ENCODE data around the gene KLHL4. TPM values are rescaled to one million over a fixed set of nuclear protein-coding genes. Genes with fewer than 3 reads are reported as not detected.
A peak's percentile ranks its signal among the peaks of the same experiment; 100 is the strongest.
"Not testable (repeated sequence)": the region's sequence is repeated elsewhere in the genome, so short reads cannot be mapped to it uniquely, and the experiment has no call there.

The KLHL4 gene
- total RNA-seq (2.1 TPM), polyA plus RNA-seq (ENCODE audit: insufficient read depth, low read depth, low replicate concordance) (0.49 TPM)
- long read RNA-seq, donor 1, full-length matches to known transcripts, result 1 of 1 reads
- long read RNA-seq, donor 1, partial matches to known transcripts, result 0 of 1 reads
- long read RNA-seq, donor 1, other reads (novel, unspliced or antisense), result 0 of 1 reads
- long read RNA-seq, donor 2, full-length matches to known transcripts, result 1 of 1 reads
- long read RNA-seq, donor 2, partial matches to known transcripts, result 0 of 1 reads
- long read RNA-seq, donor 2, other reads (novel, unspliced or antisense), result 0 of 1 reads
- long read RNA-seq, donor 3, result 0 reads
- long read RNA-seq, donor 4, result 0 reads
- long read RNA-seq, donor 5, result 0 reads
- long read RNA-seq, donor 6, full-length matches to known transcripts, result 1 of 1 reads
- long read RNA-seq, donor 6, partial matches to known transcripts, result 0 of 1 reads
- long read RNA-seq, donor 6, other reads (novel, unspliced or antisense), result 0 of 1 reads
- long read RNA-seq, donor 7, full-length matches to known transcripts, result 3 of 5 reads
- long read RNA-seq, donor 7, partial matches to known transcripts, result 0 of 5 reads
- long read RNA-seq, donor 7, other reads (novel, unspliced or antisense), result 2 of 5 reads
- long read RNA-seq, donor 8, full-length matches to known transcripts, result 2 of 2 reads
- long read RNA-seq, donor 8, partial matches to known transcripts, result 0 of 2 reads
- long read RNA-seq, donor 8, other reads (novel, unspliced or antisense), result 0 of 2 reads
- long read RNA-seq, donor 9, full-length matches to known transcripts, result 1 of 1 reads
- long read RNA-seq, donor 9, partial matches to known transcripts, result 0 of 1 reads
- long read RNA-seq, donor 9, other reads (novel, unspliced or antisense), result 0 of 1 reads
- long read RNA-seq, donor 10, full-length matches to known transcripts, result 1 of 1 reads
- long read RNA-seq, donor 10, partial matches to known transcripts, result 0 of 1 reads
- long read RNA-seq, donor 10, other reads (novel, unspliced or antisense), result 0 of 1 reads

- DNase-seq (peak in 4 of 5 donors; percentile 52 to 86 (median 68)), FAIRE-seq (no peak)
- no peaks in the 10 kb centered on the region for H3K9me3 ChIP-seq (ENCODE audit: control insufficient read depth in 2 of 3, insufficient read depth in 1 of 3, low read length in 3 of 3)
- no peak within 1 kb of the TSS for H3K27ac ChIP-seq (ENCODE audit: low read depth in 2 of 2, low read length in 2 of 2)
- TF ChIP-seq, protein P1, sequence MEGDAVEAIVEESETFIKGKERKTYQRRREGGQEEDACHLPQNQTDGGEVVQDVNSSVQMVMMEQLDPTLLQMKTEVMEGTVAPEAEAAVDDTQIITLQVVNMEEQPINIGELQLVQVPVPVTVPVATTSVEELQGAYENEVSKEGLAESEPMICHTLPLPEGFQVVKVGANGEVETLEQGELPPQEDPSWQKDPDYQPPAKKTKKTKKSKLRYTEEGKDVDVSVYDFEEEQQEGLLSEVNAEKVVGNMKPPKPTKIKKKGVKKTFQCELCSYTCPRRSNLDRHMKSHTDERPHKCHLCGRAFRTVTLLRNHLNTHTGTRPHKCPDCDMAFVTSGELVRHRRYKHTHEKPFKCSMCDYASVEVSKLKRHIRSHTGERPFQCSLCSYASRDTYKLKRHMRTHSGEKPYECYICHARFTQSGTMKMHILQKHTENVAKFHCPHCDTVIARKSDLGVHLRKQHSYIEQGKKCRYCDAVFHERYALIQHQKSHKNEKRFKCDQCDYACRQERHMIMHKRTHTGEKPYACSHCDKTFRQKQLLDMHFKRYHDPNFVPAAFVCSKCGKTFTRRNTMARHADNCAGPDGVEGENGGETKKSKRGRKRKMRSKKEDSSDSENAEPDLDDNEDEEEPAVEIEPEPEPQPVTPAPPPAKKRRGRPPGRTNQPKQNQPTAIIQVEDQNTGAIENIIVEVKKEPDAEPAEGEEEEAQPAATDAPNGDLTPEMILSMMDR (IDR thresholded peaks at IDR 0.05; ENCODE audit: borderline replicate concordance, extremely low read depth, insufficient read depth), result no peak
- H3K4me1 ChIP-seq (ENCODE audit: control insufficient read depth in 2 of 3, insufficient read depth in 2 of 3, low read depth in 1 of 3, low read length in 3 of 3), result no peaks in the 10 kb centered on the region
- no peaks in the 10 kb centered on the region for H3K27me3 ChIP-seq (ENCODE audit: control insufficient read depth, insufficient read depth, low read length)
- peak within 1 kb of the TSS in 2 of 3 donors; percentile 32 to 60 for H3K9ac ChIP-seq (ENCODE audit: low read length in 3 of 3)
- H3K36me3 ChIP-seq (ENCODE audit: control insufficient read depth in 2 of 3, insufficient read depth in 3 of 3, low read length in 3 of 3), result no peaks in the 10 kb centered on the region
- H3K4me3 ChIP-seq (ENCODE audit: low read length in 3 of 3), result peak within 1 kb of the TSS; percentile 63 to 72 (median 71)
- intact Hi-C loops (cut with DNase I), result no loop called here
Measured at GRCh38 chrX:87517571-87518141, at the start of gene KLHL4. KLHL4 (plus strand) TSS chrX:87517802; CDS start chrX:87517894, 92 bp downstream.

DNA sequence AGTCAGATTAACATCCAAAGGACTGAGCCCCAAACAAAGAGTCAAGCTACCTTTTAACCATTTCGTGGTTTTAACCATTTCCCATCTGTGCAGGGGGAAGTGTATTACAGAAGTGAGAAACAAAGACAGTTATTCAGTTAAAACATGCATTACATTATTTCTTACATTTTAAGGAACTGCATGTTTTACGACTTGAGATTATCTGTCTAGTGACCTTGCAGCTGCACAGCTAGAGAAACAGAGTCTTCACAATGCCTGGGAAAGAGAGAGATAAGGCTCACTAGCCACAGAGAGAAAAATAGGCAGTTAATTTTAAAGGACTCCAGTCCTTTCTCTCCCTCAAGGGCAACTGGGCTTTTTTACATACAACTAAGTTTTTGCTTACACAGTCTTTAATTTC lies 48.7 kb upstream of the KLHL4 start:
- intact Hi-C loops (cut with DNase I), result no loop called here
- H3K4me1 ChIP-seq (ENCODE audit: control insufficient read depth in 2 of 3, insufficient read depth in 2 of 3, low read depth in 1 of 3, low read length in 3 of 3), result no peaks in the 10 kb centered on the region
- DNase-seq (no peak), FAIRE-seq (no peak)
- no peak overlapping the region for H3K9ac ChIP-seq (ENCODE audit: low read length in 3 of 3)
- TF ChIP-seq, protein P1 (IDR thresholded peaks at IDR 0.05; ENCODE audit: borderline replicate concordance, extremely low read depth, insufficient read depth), result no peak
- H3K9me3 ChIP-seq (ENCODE audit: control insufficient read depth in 2 of 3, insufficient read depth in 1 of 3, low read length in 3 of 3), result no peaks in the 10 kb centered on the region
- H3K27me3 ChIP-seq (ENCODE audit: control insufficient read depth, insufficient read depth, low read length), result no peaks in the 10 kb centered on the region
- H3K4me3 ChIP-seq (ENCODE audit: low read length in 3 of 3), result no peak overlapping the region
- H3K27ac ChIP-seq (ENCODE audit: low read depth in 2 of 2, low read length in 2 of 2), result no peak overlapping the region
- no peaks in the 10 kb centered on the region for H3K36me3 ChIP-seq (ENCODE audit: control insufficient read depth in 2 of 3, insufficient read depth in 3 of 3, low read length in 3 of 3)

- no peak overlapping the region for H3K9ac ChIP-seq (ENCODE audit: low read length in 3 of 3)
- no peak overlapping the region for H3K27ac ChIP-seq (ENCODE audit: low read depth in 2 of 2, low read length in 2 of 2)
- H3K27me3 ChIP-seq (ENCODE audit: control insufficient read depth, insufficient read depth, low read length), result no peaks in the 10 kb centered on the region
- no peak overlapping the region for H3K4me3 ChIP-seq (ENCODE audit: low read length in 3 of 3)
- intact Hi-C loops (cut with DNase I), result no loop called here
- TF ChIP-seq, protein P1 (IDR thresholded peaks at IDR 0.05; ENCODE audit: borderline replicate concordance, extremely low read depth, insufficient read depth), result no peak
- FAIRE-seq (no peak), DNase-seq (no peak)
- no peaks in the 10 kb centered on the region for H3K4me1 ChIP-seq (ENCODE audit: control insufficient read depth in 2 of 3, insufficient read depth in 2 of 3, low read depth in 1 of 3, low read length in 3 of 3)
- H3K36me3 ChIP-seq (ENCODE audit: control insufficient read depth in 2 of 3, insufficient read depth in 3 of 3, low read length in 3 of 3), result no peaks in the 10 kb centered on the region
- H3K9me3 ChIP-seq (ENCODE audit: control insufficient read depth in 2 of 3, insufficient read depth in 1 of 3, low read length in 3 of 3), result no peaks in the 10 kb centered on the region
Measured at GRCh38 chrX:87475793-87476192, 41.8 kb upstream of the KLHL4 start.

DNA sequence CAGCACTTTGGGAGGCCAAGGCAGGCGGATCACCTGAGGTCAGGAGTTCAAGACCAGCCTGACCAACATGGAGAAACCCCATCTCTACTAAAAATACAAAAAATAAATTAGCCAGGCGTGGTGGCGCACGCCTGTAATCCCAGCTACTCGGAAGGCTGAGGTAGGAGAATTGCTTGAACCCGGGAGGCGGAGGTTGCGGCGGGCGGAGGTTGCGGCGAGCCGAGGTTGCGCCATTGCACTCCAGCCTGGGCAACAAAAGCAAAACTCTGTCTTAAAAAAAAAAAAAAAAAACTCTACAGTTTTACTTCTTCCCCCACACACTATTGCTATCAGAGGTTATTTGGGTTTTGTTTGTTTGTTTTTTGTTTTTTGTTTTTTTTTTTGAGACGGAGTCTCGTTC lies 38.9 kb upstream of the KLHL4 start:
- intact Hi-C loops (cut with DNase I); FAIRE-seq: not testable (repeated sequence)

More for the DNA sequence above, 38.9 kb upstream of the KLHL4 start:
- not testable (repeated sequence) for H3K9me3 ChIP-seq (ENCODE audit: control insufficient read depth in 2 of 3, insufficient read depth in 1 of 3, low read length in 3 of 3); H3K4me1 ChIP-seq (ENCODE audit: control insufficient read depth in 2 of 3, insufficient read depth in 2 of 3, low read depth in 1 of 3, low read length in 3 of 3); H3K9ac ChIP-seq (ENCODE audit: low read length in 3 of 3); H3K27ac ChIP-seq (ENCODE audit: low read depth in 2 of 2, low read length in 2 of 2); H3K4me3 ChIP-seq (ENCODE audit: low read length in 3 of 3); DNase-seq; H3K36me3 ChIP-seq (ENCODE audit: control insufficient read depth in 2 of 3, insufficient read depth in 3 of 3, low read length in 3 of 3); H3K27me3 ChIP-seq (ENCODE audit: control insufficient read depth, insufficient read depth, low read length)

Data from kidney (tissue), 22 donors.